Bronchial epithelial cell (primary cell): ENCODE measurements around the gene NOL11. TPM values are rescaled to one million over a fixed set of nuclear protein-coding genes. Genes with fewer than 3 reads are reported as not detected.

Experiments
- DNase-seq: peaks from one replicate; pipeline ENCODE4 v3.0.0-alpha.2; 2010; ENCODE audit warnings: low read depth
- FAIRE-seq: peaks from 2 replicates; lab custom pipeline; 2011; peaks lifted over from hg19 to GRCh38; lab: Jason Lieb, UNC
- H3K27me3 ChIP-seq: 2 replicates; pipeline ENCODE4 v1.5.1; 2011; ENCODE audit warnings: low read length; ENCODE audit not compliant: control insufficient read depth, insufficient read depth
- H3K36me3 ChIP-seq: 2 replicates; pipeline ENCODE4 v1.5.1; 2011; ENCODE audit warnings: low read length; ENCODE audit not compliant: control insufficient read depth, insufficient read depth
- H3K4me3 ChIP-seq: 2 replicates; pipeline ENCODE4 v1.5.1; 2011; ENCODE audit warnings: mild to moderate bottlenecking, low read depth, low read length, control low read depth
- CTCF ChIP-seq: IDR thresholded peaks from 2 replicates; pipeline ENCODE4 v1.5.1; 2011; ENCODE audit warnings: mild to moderate bottlenecking, moderate library complexity, low read length, control low read depth, inconsistent platforms; ENCODE audit not compliant: insufficient read depth, severe bottlenecking
- total RNA-seq: library from RNA; depleted of rRNA; stranded (reverse); fragments of >200 nt; gene quantifications from 2 replicates; pipeline ENCODE4 v1.2.1, GENCODE V29; 2014

The NOL11 gene
- total RNA-seq, 1 donor from 2014 or later: 29.2 TPM

- peaks cover 8% of the 10 kb centered on the region for H3K36me3 ChIP-seq
- no peaks in the 10 kb centered on the region for H3K27me3 ChIP-seq
- no peak for TF ChIP-seq CTCF
- DNase-seq: no peak
- no peak overlapping the region for H3K4me3 ChIP-seq
- FAIRE-seq: no peak
Observed at GRCh38 chr17:67730731-67731130, 13.0 kb downstream of the NOL11 start.

- H3K36me3 ChIP-seq: peaks cover 10% of the 10 kb centered on the region
- DNase-seq (no peak), FAIRE-seq (no peak)
- no peak for TF ChIP-seq CTCF
- H3K27me3 ChIP-seq: no peaks in the 10 kb centered on the region
- no peak overlapping the region for H3K4me3 ChIP-seq
Observed at GRCh38 chr17:67733449-67733848, 15.7 kb downstream of the NOL11 start.

GRCh38 chr17:67737145-67737544 lies 19.4 kb downstream of the NOL11 start:
- Histone ChIP-seq H3K36me3 (peaks cover 14% of the 10 kb centered on the region), H3K4me3 (no peak overlapping the region)
- no peak for FAIRE-seq

GRCh38 chr17:67742025-67742424 lies 24.3 kb downstream of the NOL11 start:
- FAIRE-seq: no peak
- Histone ChIP-seq H3K4me3 (no peak overlapping the region), H3K36me3 (peaks cover 21% of the 10 kb centered on the region), H3K27me3 (no peaks in the 10 kb centered on the region)
- no peak for TF ChIP-seq CTCF
- no peak for DNase-seq

More at GRCh38 chr17:67737145-67737544, 19.4 kb downstream of the NOL11 start:
- no peak for TF ChIP-seq CTCF
- H3K27me3 ChIP-seq: no peaks in the 10 kb centered on the region
- no peak for DNase-seq

GRCh38 chr17:67746704-67747571 lies 29.2 kb downstream of the NOL11 start:
- TF ChIP-seq CTCF: no peak
- no peak for FAIRE-seq
- Histone ChIP-seq H3K4me3 (no peak overlapping the region), H3K27me3 (no peaks in the 10 kb centered on the region), H3K36me3 (peaks cover 10% of the 10 kb centered on the region)
- no peak for DNase-seq

GRCh38 chr17:67747681-67748235 lies 30.0 kb downstream of the NOL11 start:
- Histone ChIP-seq H3K4me3 (no peak overlapping the region), H3K27me3 (no peaks in the 10 kb centered on the region), H3K36me3 (peaks cover 8% of the 10 kb centered on the region)
- no peak for FAIRE-seq
- TF ChIP-seq CTCF: no peak
- no peak for DNase-seq
